HCT116 (cell line): ENCODE measurements around the gene EN2. TPM values are rescaled to one million over a fixed set of nuclear protein-coding genes. Genes with fewer than 3 reads are reported as not detected.

Experiments used
- ATAC-seq: fragments of 200-7000 bp; cut with Tn5 transposase; 2 replicates; pipeline ENCODE4 v1.9.1; 2020; ENCODE audit warnings: mild to moderate bottlenecking, moderate library complexity
- BruUV-seq: library from RNA; stranded (reverse); fragments of 400-500 nt; replicated peaks from 2 replicates; lab custom pipeline; 2021; lab: Mats Ljungman, UMichigan
- CTCF ChIA-PET: fragments of 300-600 bp; sonication (Branson Sonifier 250); formaldehyde crosslinking; loops from one replicate; lab custom pipeline; 2021; ENCODE audit warnings: antibody characterized with exemption; lab: Charles Lee
- POLR2A ChIA-PET: fragments of 300-600, 350-600 bp; sonication (Branson Sonifier 250); formaldehyde crosslinking; loops from one replicate; lab custom pipeline; 2021; ENCODE audit warnings: antibody characterized with exemption; lab: Charles Lee
- RAD21 ChIA-PET, 2 experiments: fragments of 300-600 bp; sonication (Branson Sonifier 250); formaldehyde crosslinking; loops; one replicate each; lab custom pipeline; 2023; ENCODE audit warnings: low total read pairs in 2 of 2; ENCODE audit not compliant: uncharacterized antibody in 2 of 2, unreplicated experiment in 2 of 2, low non-redundant PET in 1 of 2; lab: Charles Lee
- DNase-seq: peaks from one replicate; pipeline ENCODE4 v3.0.0-alpha.2; 2010; ENCODE audit warnings: low read depth, low spot score
- H2AFZ ChIP-seq: fragments of 200-600 bp; shearing (Covaris generic), sonication (generic); 2 replicates; pipeline ENCODE4 v1.6.1; 2017; ENCODE audit warnings: low read depth, mixed run types, mixed read lengths, antibody characterized with exemption, low read length; ENCODE audit not compliant: poor library complexity, severe bottlenecking
- H3K27ac ChIP-seq: 2 replicates; pipeline ENCODE4 v1.5.1; 2012; ENCODE audit warnings: low read depth, low read length
- H3K27me3 ChIP-seq: fragments of 200-600 bp; sonication (generic); 2 replicates; pipeline ENCODE4 v1.6.1; 2016; ENCODE audit warnings: mixed run types, low read length, mixed read lengths; ENCODE audit not compliant: insufficient read depth
- H3K36me3 ChIP-seq, 2 experiments: fragments of 200-500 bp in 1 of 2; fragments of 200-600 bp in 1 of 2; sonication (Bioruptor generic) in 1 of 2; sonication (generic) in 1 of 2; 2 replicates each; pipeline versions ENCODE4 v1.5.1 to v1.6.1; 2014 to 2016; ENCODE audit warnings: low read length in 2 of 2, inconsistent platforms in 1 of 2, mixed read lengths in 1 of 2, mixed run types in 1 of 2; ENCODE audit not compliant: insufficient read depth in 2 of 2, control insufficient read depth in 1 of 2
- H3K4me1 ChIP-seq, 2 experiments: fragments of 200-600 bp in 1 of 2; sonication (generic) in 1 of 2; 2 replicates each; pipeline versions ENCODE4 v1.5.1 to v1.6.1; 2012 to 2017; ENCODE audit warnings: low read length in 2 of 2, inconsistent platforms in 1 of 2, mild to moderate bottlenecking in 1 of 2, mixed read lengths in 1 of 2, mixed run types in 1 of 2, moderate library complexity in 1 of 2; ENCODE audit not compliant: insufficient read depth in 2 of 2, control insufficient read depth in 1 of 2
- H3K4me2 ChIP-seq: fragments of 200-600 bp; sonication (generic); 2 replicates; pipeline ENCODE4 v1.6.1; 2017; ENCODE audit warnings: mixed run types, low read length, mixed read lengths
- H3K4me3 ChIP-seq, 2 experiments: fragments of 200-600 bp in 1 of 2; sonication (generic) in 1 of 2; replicated peaks in 1 of 2; 2 replicates each; pipeline ENCODE4 v1.5.1; 2011 to 2016; ENCODE audit warnings: low read length in 2 of 2, control low read depth in 1 of 2, low read depth in 1 of 2, mild to moderate bottlenecking in 1 of 2, mixed read lengths in 1 of 2, mixed run types in 1 of 2
- H3K79me2 ChIP-seq: fragments of 200-600 bp; sonication (generic); 2 replicates; pipeline ENCODE4 v1.6.1; 2017; ENCODE audit warnings: mild to moderate bottlenecking, mixed run types, low read length, moderate library complexity, mixed read lengths; ENCODE audit not compliant: insufficient read depth
- H3K9ac ChIP-seq: fragments of 200-600 bp; sonication (generic); 2 replicates; pipeline ENCODE4 v1.6.1; 2016; ENCODE audit warnings: low read length, mixed read lengths
- H3K9me2 ChIP-seq: fragments of 200-600 bp; sonication (generic), shearing (Covaris generic); 2 replicates; pipeline ENCODE4 v1.6.1; 2017; ENCODE audit warnings: mixed run types, mild to moderate bottlenecking, moderate library complexity; ENCODE audit not compliant: insufficient read depth
- H3K9me3 ChIP-seq, 2 experiments: fragments of 200-500 bp in 1 of 2; fragments of 200-600 bp in 1 of 2; sonication (Bioruptor generic) in 1 of 2; sonication (generic) in 1 of 2; 2 replicates each; pipeline ENCODE4 v1.6.1; 2014 to 2017; ENCODE audit warnings: low read length in 2 of 2, mixed read lengths in 2 of 2, inconsistent platforms in 1 of 2, low read depth in 1 of 2, mild to moderate bottlenecking in 1 of 2, mixed run types in 1 of 2, moderate library complexity in 1 of 2; ENCODE audit not compliant: control insufficient read depth in 1 of 2, insufficient read depth in 1 of 2
- H4K20me1 ChIP-seq: fragments of 200-600 bp; sonication (generic), shearing (Covaris generic); 2 replicates; pipeline ENCODE4 v1.6.1; 2017; ENCODE audit warnings: mixed run types, mild to moderate bottlenecking, moderate library complexity; ENCODE audit not compliant: insufficient read depth
- CBX3 ChIP-seq: IDR thresholded peaks from 2 replicates; pipeline ENCODE4 v1.6.1; 2012; ENCODE audit warnings: low read depth
- SP1 ChIP-seq: IDR thresholded peaks from 2 replicates; pipeline ENCODE4 v1.6.1; 2012; ENCODE audit warnings: low read depth
- SRF ChIP-seq: IDR thresholded peaks from 2 replicates; pipeline ENCODE4 v1.6.1; 2012; ENCODE audit warnings: low read depth
- TCF7L2 ChIP-seq: IDR thresholded peaks from 2 replicates; pipeline ENCODE4 v1.7.0; 2011; ENCODE audit warnings: borderline replicate concordance, inconsistent platforms; ENCODE audit not compliant: insufficient read depth, insufficient read length; ENCODE audit errors: extremely low read depth
- intact Hi-C: fragments of 100-400 bp; cut with micrococcal nuclease; formaldehyde crosslinking; loops from 2 replicates; pipeline ENCODE4 v1.10.0; 2022
- total RNA-seq: library from RNA; stranded (reverse); gene quantifications from one replicate; pipeline ENCODE4 v1.2.1, GENCODE V29; 2021; ENCODE audit not compliant: unreplicated experiment
- TF ChIP-seq, protein P1 (sequence below): IDR thresholded peaks from 2 replicates; pipeline ENCODE4 v1.6.1; 2012; ENCODE audit warnings: low read depth
- TF ChIP-seq, protein P2 (sequence below): IDR thresholded peaks from 2 replicates; pipeline ENCODE4 v1.6.1; 2011; ENCODE audit warnings: mild to moderate bottlenecking, low read length, moderate library complexity; ENCODE audit not compliant: insufficient replicate concordance; ENCODE audit errors: extremely low read depth
- TF ChIP-seq, protein P3 (sequence below): IDR thresholded peaks from 2 replicates; pipeline ENCODE4 v1.6.1; 2012

The EN2 gene
- total RNA-seq, 1 experiment from 2014 or later: 0.32 TPM

DNA sequence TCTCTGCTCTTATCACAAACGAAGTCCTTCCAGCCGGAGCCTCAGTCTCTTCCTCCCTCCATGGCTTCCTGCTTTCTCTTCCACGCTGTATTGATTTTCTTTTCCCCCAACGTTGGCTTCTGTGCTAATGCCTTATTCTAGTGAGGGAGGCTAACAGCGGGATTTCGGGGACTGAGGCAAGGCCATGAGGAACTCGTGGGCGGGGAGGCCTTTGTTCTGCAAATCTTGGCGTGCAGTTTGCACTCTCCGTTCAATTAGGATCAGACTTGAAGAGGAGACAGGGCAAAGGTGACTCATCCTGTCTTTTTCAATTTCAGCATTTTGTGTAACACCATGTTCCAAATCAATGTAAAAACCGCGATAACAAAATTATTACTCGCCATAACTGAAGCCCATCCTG is 25.3 kb downstream of the EN2 start:
- H4K20me1 ChIP-seq: no peaks in the 10 kb centered on the region
- ChIA-PET RAD21 (no interaction called here), CTCF (no interaction called here), POLR2A (no interaction called here)
- no peak overlapping the region for H3K4me3 ChIP-seq
- no TSS peak for BruUV-seq
- no peak overlapping the region for H3K27ac ChIP-seq
- H3K9me3 ChIP-seq: peaks cover 0 to 6% of the 10 kb centered on the region in 2 experiments; a peak in 1 of 4 replicates
- H2AFZ ChIP-seq: no peak overlapping the region
- intact Hi-C loops: no loop called here
- no peak overlapping the region for H3K4me2 ChIP-seq
- no peak overlapping the region for H3K9ac ChIP-seq
- DNase-seq (no peak), ATAC-seq (no peak)
- no peaks in the 10 kb centered on the region for H3K4me1 ChIP-seq
- H3K36me3 ChIP-seq: no peaks in the 10 kb centered on the region
- no peaks in the 10 kb centered on the region for H3K27me3 ChIP-seq
- H3K79me2 ChIP-seq: no peaks in the 10 kb centered on the region
- H3K9me2 ChIP-seq: no peaks in the 10 kb centered on the region
- TF ChIP-seq, protein P1, sequence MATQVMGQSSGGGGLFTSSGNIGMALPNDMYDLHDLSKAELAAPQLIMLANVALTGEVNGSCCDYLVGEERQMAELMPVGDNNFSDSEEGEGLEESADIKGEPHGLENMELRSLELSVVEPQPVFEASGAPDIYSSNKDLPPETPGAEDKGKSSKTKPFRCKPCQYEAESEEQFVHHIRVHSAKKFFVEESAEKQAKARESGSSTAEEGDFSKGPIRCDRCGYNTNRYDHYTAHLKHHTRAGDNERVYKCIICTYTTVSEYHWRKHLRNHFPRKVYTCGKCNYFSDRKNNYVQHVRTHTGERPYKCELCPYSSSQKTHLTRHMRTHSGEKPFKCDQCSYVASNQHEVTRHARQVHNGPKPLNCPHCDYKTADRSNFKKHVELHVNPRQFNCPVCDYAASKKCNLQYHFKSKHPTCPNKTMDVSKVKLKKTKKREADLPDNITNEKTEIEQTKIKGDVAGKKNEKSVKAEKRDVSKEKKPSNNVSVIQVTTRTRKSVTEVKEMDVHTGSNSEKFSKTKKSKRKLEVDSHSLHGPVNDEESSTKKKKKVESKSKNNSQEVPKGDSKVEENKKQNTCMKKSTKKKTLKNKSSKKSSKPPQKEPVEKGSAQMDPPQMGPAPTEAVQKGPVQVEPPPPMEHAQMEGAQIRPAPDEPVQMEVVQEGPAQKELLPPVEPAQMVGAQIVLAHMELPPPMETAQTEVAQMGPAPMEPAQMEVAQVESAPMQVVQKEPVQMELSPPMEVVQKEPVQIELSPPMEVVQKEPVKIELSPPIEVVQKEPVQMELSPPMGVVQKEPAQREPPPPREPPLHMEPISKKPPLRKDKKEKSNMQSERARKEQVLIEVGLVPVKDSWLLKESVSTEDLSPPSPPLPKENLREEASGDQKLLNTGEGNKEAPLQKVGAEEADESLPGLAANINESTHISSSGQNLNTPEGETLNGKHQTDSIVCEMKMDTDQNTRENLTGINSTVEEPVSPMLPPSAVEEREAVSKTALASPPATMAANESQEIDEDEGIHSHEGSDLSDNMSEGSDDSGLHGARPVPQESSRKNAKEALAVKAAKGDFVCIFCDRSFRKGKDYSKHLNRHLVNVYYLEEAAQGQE: no peak
- TF ChIP-seq, protein P2, sequence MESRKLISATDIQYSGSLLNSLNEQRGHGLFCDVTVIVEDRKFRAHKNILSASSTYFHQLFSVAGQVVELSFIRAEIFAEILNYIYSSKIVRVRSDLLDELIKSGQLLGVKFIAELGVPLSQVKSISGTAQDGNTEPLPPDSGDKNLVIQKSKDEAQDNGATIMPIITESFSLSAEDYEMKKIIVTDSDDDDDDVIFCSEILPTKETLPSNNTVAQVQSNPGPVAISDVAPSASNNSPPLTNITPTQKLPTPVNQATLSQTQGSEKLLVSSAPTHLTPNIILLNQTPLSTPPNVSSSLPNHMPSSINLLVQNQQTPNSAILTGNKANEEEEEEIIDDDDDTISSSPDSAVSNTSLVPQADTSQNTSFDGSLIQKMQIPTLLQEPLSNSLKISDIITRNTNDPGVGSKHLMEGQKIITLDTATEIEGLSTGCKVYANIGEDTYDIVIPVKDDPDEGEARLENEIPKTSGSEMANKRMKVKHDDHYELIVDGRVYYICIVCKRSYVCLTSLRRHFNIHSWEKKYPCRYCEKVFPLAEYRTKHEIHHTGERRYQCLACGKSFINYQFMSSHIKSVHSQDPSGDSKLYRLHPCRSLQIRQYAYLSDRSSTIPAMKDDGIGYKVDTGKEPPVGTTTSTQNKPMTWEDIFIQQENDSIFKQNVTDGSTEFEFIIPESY: no peak
- TF ChIP-seq SRF (no peak), TCF7L2 (no peak), CBX3 (no peak), SP1 (no peak)
- TF ChIP-seq, protein P3, sequence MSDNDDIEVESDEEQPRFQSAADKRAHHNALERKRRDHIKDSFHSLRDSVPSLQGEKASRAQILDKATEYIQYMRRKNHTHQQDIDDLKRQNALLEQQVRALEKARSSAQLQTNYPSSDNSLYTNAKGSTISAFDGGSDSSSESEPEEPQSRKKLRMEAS: no peak
